Measurements from ENCODE around the gene MARCHF3. TPM values are rescaled to one million over a fixed set of nuclear protein-coding genes. Genes with fewer than 3 reads are reported as not detected.

The MARCHF3 gene
- total RNA-seq, 4 donors from 2014 or later: 10.7 to 22.9 (median 20.1) TPM

DNA sequence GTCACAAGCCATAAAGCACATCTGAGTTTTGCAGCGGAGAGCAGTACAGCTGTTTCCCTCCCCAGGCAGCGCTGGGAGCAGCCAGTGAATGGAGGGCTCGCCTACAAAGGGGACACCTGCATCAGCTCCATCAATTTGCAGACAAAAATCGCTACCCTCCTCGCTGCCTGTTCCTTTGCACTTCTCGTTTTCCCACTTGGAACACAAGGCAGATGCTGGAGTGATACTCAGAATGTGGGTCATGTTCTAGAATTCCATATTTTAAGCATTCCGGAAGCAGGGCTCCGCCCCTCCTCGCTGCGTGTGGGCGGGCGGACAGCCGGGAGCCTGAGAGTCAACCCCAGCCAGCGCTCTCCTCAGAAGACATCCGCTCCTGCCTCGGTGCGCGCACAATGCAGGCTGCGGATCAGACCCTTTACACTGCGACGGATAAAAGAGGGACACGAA lies 161.3 kb downstream of the MARCHF3 start:
- DNase-seq: peak in 1 of 3 donors; percentile 42
- Histone ChIP-seq H3K27me3 (no peaks in the 10 kb centered on the region), H3K9me3 (no peaks in the 10 kb centered on the region), H3K4me1 (no peaks in the 10 kb centered on the region), H3K27ac (no peak overlapping the region), H3K4me3 (peak overlapping the region in 2 of 4 donors; percentile 2 to 24), H3K36me3 (peaks cover 0 to 3% (median 0%) of the 10 kb centered on the region in 3 donors)
- TF ChIP-seq CTCF (IDR thresholded peaks at IDR 0.05) (no peak), POLR2A (IDR thresholded peaks at IDR 0.05) (no peak)

DNA sequence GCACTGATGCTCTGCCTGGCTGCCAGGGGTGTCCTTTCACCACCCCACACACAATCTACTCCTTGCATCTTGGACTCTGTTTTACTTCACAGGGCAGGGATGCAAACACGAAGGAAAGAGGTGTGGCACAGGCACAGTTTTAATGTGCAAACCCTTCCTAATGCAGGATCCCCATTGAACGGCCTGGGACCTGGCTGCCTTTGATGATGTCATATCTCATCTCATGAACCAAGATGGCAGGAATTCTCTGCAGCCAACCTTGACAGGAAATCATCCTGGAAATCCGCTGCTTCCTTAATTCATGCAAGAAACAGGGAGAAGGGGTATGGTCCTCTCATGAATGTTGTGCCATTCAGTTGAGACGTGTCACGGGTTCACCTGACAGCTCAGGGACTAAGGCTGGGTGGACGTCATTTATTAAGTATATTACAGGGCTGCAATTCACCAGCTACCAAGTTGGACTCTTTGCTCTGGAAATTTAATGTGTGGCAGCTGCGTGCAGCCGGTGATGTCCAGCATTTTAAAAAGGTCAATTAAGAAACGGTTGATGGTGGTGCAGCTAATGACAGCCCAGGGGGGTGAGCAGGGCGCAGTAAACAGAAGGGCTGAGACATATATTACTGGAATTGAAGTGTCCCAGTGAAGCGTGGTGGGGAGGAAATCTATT lies 161.9 kb downstream of the MARCHF3 start:
- H3K4me3 ChIP-seq: no peak overlapping the region
- DNase-seq: no peak
- no peaks in the 10 kb centered on the region for H3K4me1 ChIP-seq
- no peaks in the 10 kb centered on the region for H3K27me3 ChIP-seq
- TF ChIP-seq POLR2A (IDR thresholded peaks at IDR 0.05) (no peak), CTCF (IDR thresholded peaks at IDR 0.05) (no peak)
- peaks cover 0 to 3% (median 0%) of the 10 kb centered on the region in 3 donors for H3K36me3 ChIP-seq
- H3K9me3 ChIP-seq: no peaks in the 10 kb centered on the region
- no peak overlapping the region for H3K27ac ChIP-seq

DNA sequence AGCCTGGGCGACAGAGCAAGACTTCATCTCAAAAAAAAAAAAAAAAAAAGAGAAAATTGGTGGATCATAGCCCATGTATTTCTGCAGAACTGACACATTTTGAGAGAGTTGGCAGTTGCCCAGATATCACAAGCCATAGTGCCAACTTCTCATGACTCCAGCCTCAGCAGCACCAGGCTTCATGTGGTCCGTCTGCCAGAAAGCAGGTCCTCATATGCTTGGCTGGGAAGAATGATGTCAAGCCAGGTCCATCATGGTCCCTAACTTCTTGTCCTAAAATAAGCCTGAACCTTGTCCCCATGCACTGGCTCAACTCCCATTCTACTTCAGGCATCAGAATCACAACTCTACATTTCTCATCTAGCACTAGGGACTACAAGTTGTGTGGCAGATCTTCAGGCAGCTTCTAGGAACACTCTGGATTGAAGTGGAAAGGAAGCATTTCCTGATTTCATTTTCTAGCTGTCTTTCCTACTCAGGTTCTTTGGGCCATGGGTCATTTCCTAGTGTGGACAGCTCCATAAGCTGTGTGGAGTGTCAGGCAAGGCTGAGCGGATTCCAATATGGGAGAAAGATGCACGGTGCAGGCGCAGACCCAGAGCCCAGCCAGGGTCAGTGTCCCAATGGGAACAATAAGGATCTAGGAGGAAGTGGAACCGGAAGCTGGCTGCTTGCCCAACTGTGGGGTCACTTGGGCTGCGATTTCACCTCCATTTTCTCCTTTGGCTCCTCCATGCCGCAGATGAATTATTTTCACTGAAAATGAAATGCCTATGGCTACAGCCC lies 163.3 kb downstream of the MARCHF3 start:
- no peak overlapping the region for H3K4me3 ChIP-seq
- H3K9me3 ChIP-seq: no peaks in the 10 kb centered on the region
- no peak for DNase-seq
- H3K36me3 ChIP-seq: peaks cover 0 to 3% (median 0%) of the 10 kb centered on the region in 3 donors
- TF ChIP-seq POLR2A (IDR thresholded peaks at IDR 0.05) (no peak), CTCF (IDR thresholded peaks at IDR 0.05) (no peak)
- H3K27me3 ChIP-seq: no peaks in the 10 kb centered on the region
- H3K27ac ChIP-seq: no peak overlapping the region
- H3K4me1 ChIP-seq: no peaks in the 10 kb centered on the region

GRCh38 chr5:126865299-126865698 lies 165.1 kb downstream of the MARCHF3 start:
- TF ChIP-seq CTCF (IDR thresholded peaks at IDR 0.05) (no peak), POLR2A (IDR thresholded peaks at IDR 0.05) (no peak)

GRCh38 chr5:126864042-126864688 lies 166.2 kb downstream of the MARCHF3 start:
- Histone ChIP-seq H3K27me3 (no peaks in the 10 kb centered on the region), H3K27ac (no peak overlapping the region), H3K9me3 (no peaks in the 10 kb centered on the region), H3K4me3 (no peak overlapping the region), H3K4me1 (no peaks in the 10 kb centered on the region), H3K36me3 (no peaks in the 10 kb centered on the region)
- TF ChIP-seq CTCF (IDR thresholded peaks at IDR 0.05): no peak
- no peak for DNase-seq

More at GRCh38 chr5:126865299-126865698, 165.1 kb downstream of the MARCHF3 start:
- H3K9me3 ChIP-seq: no peaks in the 10 kb centered on the region
- H3K36me3 ChIP-seq: no peaks in the 10 kb centered on the region
- H3K4me1 ChIP-seq: no peaks in the 10 kb centered on the region
- DNase-seq: no peak
- H3K27ac ChIP-seq: no peak overlapping the region
- no peak overlapping the region for H3K4me3 ChIP-seq
- no peaks in the 10 kb centered on the region for H3K27me3 ChIP-seq
